Measurements from ENCODE around the gene ARAP3. TPM values are rescaled to one million over a fixed set of nuclear protein-coding genes. Genes with fewer than 3 reads are reported as not detected.

ARAP3 gene
- total RNA-seq, 1 experiment from 2014 or later = 27.6 TPM

DNA sequence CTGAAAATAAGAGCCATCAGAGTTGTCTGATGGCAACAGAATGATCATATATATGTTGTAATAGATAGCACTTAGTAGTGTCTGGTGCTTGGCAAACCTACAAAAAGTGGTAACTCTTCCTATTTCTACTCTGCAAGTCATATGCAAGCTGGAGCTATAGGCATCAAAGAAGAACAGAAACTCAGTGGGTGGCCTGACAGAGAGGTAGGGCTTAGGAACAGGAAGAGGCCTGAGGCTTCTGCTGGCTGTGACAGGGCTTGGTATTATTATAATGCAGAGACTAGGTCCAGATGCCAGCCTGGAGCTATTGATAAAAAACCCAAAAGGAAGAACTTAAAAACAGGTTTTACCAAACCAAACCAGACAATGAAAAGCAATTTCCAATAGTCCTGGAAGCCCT lies 58.8 kb downstream of the ARAP3 start:
- no peaks in the 10 kb centered on the region for H3K79me2 ChIP-seq (ENCODE audit: insufficient read depth, low read length)
- H2AFZ ChIP-seq (ENCODE audit: low read length) = no peak overlapping the region
- H4K8ac ChIP-seq (replicated peaks; ENCODE audit: insufficient read length, low read depth, low read length) = no peak overlapping the region
- peaks cover 26 to 64% (median 63%) of the 10 kb centered on the region in 3 experiments; a peak in 6 of 7 replicates for H3K36me3 Mint-ChIP-seq (ENCODE audit: insufficient read depth in 1 of 3, low read depth in 3 of 3)
- no peaks in the 10 kb centered on the region for H3K4me1 ChIP-seq (ENCODE audit: insufficient read depth, low read length)
- no peak overlapping the region for H4K5ac ChIP-seq (ENCODE audit: insufficient read length, low read depth, low read length)
- no peak overlapping the region for H3T11ph ChIP-seq (ENCODE audit: low read length)
- H2BK12ac ChIP-seq (ENCODE audit: insufficient read length, low read depth, low read length) = no peak overlapping the region
- H3K4me1 Mint-ChIP-seq = peaks cover 11 to 13% of the 10 kb centered on the region in 2 experiments
- H2BK15ac ChIP-seq (ENCODE audit: low read depth, low read length) = no peak overlapping the region
- H3K9me3 ChIP-seq (ENCODE audit: control insufficient read depth, low read depth, low read length) = no peaks in the 10 kb centered on the region
- no peak overlapping the region for H3K56ac ChIP-seq (ENCODE audit: insufficient read length, low read depth, low read length)
- no peak for DNase-seq
- H2BK20ac ChIP-seq (ENCODE audit: low read depth, low read length, poor library complexity, severe bottlenecking) = no peak overlapping the region
- H3K4ac ChIP-seq (ENCODE audit: low read depth, low read length) = no peak overlapping the region
- no peaks in the 10 kb centered on the region for H3K79me1 ChIP-seq (ENCODE audit: insufficient read depth, low read depth, low read length, poor library complexity, severe bottlenecking)
- H2BK120ac ChIP-seq (ENCODE audit: low read depth, low read length, poor library complexity, severe bottlenecking) = no peak overlapping the region
- H3K4me3 Mint-ChIP-seq = peak overlapping the region in 1 of 2 experiments; percentile 54; a peak in 2 of 5 replicates
- TF ChIP-seq CTCF (conservative IDR thresholded peaks at IDR 0.05) = no peak
- no peaks in the 10 kb centered on the region for H4K20me1 ChIP-seq (ENCODE audit: control insufficient read depth, insufficient read depth, insufficient read length)
- no peak overlapping the region for H3K18ac ChIP-seq (ENCODE audit: insufficient read length, low read depth, low read length)
- no peak overlapping the region for H2AK5ac ChIP-seq (ENCODE audit: insufficient read length, low read length)
- H3K14ac ChIP-seq (ENCODE audit: insufficient read depth, low read length) = no peak overlapping the region
- peak overlapping the region; percentile 13 to 68 (median 31); a peak in 4 of 7 replicates for H3K27ac Mint-ChIP-seq
- no peak overlapping the region for H3K4me2 ChIP-seq (ENCODE audit: insufficient read depth, insufficient read length, low read length)
- no peak overlapping the region for H3K9ac ChIP-seq (ENCODE audit: extremely low read depth, insufficient read length, low read length)
- H2BK5ac ChIP-seq (ENCODE audit: insufficient read length, low read length) = no peak overlapping the region
- no peak overlapping the region for H3K27ac ChIP-seq (ENCODE audit: insufficient read length, low read depth, low read length)
- H3K23ac ChIP-seq (ENCODE audit: insufficient read length, low read depth, low read length) = no peak overlapping the region
- no peaks in the 10 kb centered on the region for H3K27me3 Mint-ChIP-seq (ENCODE audit: low read depth)
- peaks cover 0 to 2% of the 10 kb centered on the region in 2 experiments; a peak in 1 of 5 replicates for H3K9me3 Mint-ChIP-seq
- H3K23me2 ChIP-seq (ENCODE audit: insufficient read length, low read depth, low read length, poor library complexity, severe bottlenecking) = no peaks in the 10 kb centered on the region
- H4K91ac ChIP-seq (ENCODE audit: insufficient read length, low read depth, low read length) = no peak overlapping the region
- H3K27me3 ChIP-seq (ENCODE audit: insufficient read depth, low read length) = no peaks in the 10 kb centered on the region

All from H9 (cell line).